Hepatocyte (in vitro differentiated cells): ENCODE data around the gene KRTAP12-3. TPM values are rescaled to one million over a fixed set of nuclear protein-coding genes. Genes with fewer than 3 reads are reported as not detected.

Source experiments
- DNase-seq: peaks from one replicate; pipeline ENCODE4 v3.0.0-alpha.2; 2016; ENCODE audit warnings: low spot score
- H2AFZ ChIP-seq: fragments of 200-600 bp; sonication (generic); 2 replicates; pipeline ENCODE4 v1.6.0; 2016; ENCODE audit warnings: antibody characterized with exemption, mild to moderate bottlenecking
- H3K27ac ChIP-seq: fragments of 200-600 bp; sonication (generic); 2 replicates; pipeline ENCODE4 v1.5.1; 2016; ENCODE audit warnings: mild to moderate bottlenecking
- H3K27me3 ChIP-seq: fragments of 200-600 bp; sonication (generic); 2 replicates; pipeline ENCODE4 v1.6.1; 2016
- H3K36me3 ChIP-seq: fragments of 200-600 bp; sonication (generic); replicated peaks from 2 replicates; pipeline ENCODE4 v1.5.1; 2016; ENCODE audit warnings: low read depth; ENCODE audit not compliant: insufficient read depth
- H3K4me1 ChIP-seq: fragments of 200-600 bp; sonication (generic); 2 replicates; pipeline ENCODE4 v1.5.1; 2016; ENCODE audit warnings: mild to moderate bottlenecking, moderate library complexity; ENCODE audit not compliant: insufficient read depth
- H3K4me2 ChIP-seq: fragments of 200-600 bp; sonication (generic); 2 replicates; pipeline ENCODE4 v1.6.0; 2016
- H3K4me3 ChIP-seq: fragments of 200-600 bp; sonication (generic); 2 replicates; pipeline ENCODE4 v1.5.1; 2016; ENCODE audit warnings: mild to moderate bottlenecking
- H3K79me2 ChIP-seq: fragments of 200-600 bp; sonication (generic); 2 replicates; pipeline ENCODE4 v1.6.0; 2017; ENCODE audit warnings: mild to moderate bottlenecking
- H3K9me2 ChIP-seq: fragments of 200-600 bp; sonication (generic); replicated peaks from 2 replicates; pipeline ENCODE4 v1.6.0; 2017; ENCODE audit warnings: mild to moderate bottlenecking; ENCODE audit not compliant: insufficient read depth
- H3K9me3 ChIP-seq: fragments of 200-600 bp; sonication (generic); 2 replicates; pipeline ENCODE4 v1.5.1; 2016; ENCODE audit warnings: low read depth, mild to moderate bottlenecking
- H4K20me1 ChIP-seq: fragments of 200-600 bp; sonication (generic); 2 replicates; pipeline ENCODE4 v1.6.0; 2016; ENCODE audit warnings: mild to moderate bottlenecking; ENCODE audit not compliant: insufficient read depth, poor library complexity, severe bottlenecking
- EZH2 ChIP-seq: fragments of 200-600 bp; sonication (generic); IDR thresholded peaks from 2 replicates; pipeline ENCODE4 v1.6.1; 2016; ENCODE audit warnings: antibody characterized with exemption, mild to moderate bottlenecking, borderline replicate concordance
- EZH2phosphoT487 ChIP-seq: fragments of 200-600 bp; sonication (generic); IDR thresholded peaks from one replicate; pipeline ENCODE4 v1.6.1; 2018; ENCODE audit warnings: antibody characterized with exemption, mild to moderate bottlenecking, low read depth, moderate library complexity; ENCODE audit not compliant: unreplicated experiment, severe bottlenecking
- WGBS: methylation state at CpG from one replicate; pipeline ENCODE4 v1.1.6; 2016; ENCODE audit warnings: low lambda C conversion rate; ENCODE audit errors: missing lambda C conversion rate; 5-methylcytosine and 5-hydroxymethylcytosine counted together
- polyA plus RNA-seq: library from polyadenylated mRNA; unstranded; fragments of >200 nt; fragmentation: Nextera tagmentation; extraction: Ambion mirVana; gene quantifications from 2 replicates; pipeline ENCODE4 v1.2.1, GENCODE V29; 2016
- total RNA-seq: library from RNA; depleted of rRNA; stranded (reverse); fragments of >200 nt; gene quantifications from 2 replicates; pipeline ENCODE4 v1.2.3, GENCODE V29; 2014
- TF ChIP-seq, protein P1 (sequence below): fragments of 200-600 bp; sonication (generic); IDR thresholded peaks from 2 replicates; pipeline ENCODE4 v1.5.1; 2016; ENCODE audit warnings: antibody characterized with exemption, mild to moderate bottlenecking; ENCODE audit not compliant: poor library complexity

The KRTAP12-3 gene
- total and polyA plus RNA-seq, 2 experiments from 2014 or later = not detected

DNA sequence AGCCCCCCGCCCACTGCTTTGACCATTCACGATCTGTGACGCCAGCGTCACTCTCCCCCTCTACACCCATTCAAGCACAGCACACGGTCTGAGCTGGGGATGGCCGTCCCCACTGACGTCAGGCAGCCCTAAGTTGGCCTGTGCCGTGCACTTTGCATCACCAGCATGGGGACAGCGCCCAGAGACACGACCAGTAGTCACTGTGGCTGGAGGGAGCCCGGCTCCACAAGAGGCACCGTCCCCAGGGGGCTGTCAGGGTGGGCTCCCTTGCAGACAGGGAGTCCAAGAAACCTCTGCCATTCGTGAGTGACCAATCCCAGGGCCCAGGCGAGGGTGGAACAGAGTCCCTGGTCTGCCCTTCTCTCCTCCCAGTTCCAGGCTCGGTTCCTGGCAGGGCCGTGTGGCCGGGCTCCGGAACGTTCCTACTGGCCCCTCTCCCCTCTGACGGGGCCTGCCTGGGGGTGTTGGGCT lies 43.5 kb upstream of the KRTAP12-3 start:
- no peaks in the 10 kb centered on the region for H3K9me3 ChIP-seq
- no peak overlapping the region for H2AFZ ChIP-seq
- H3K79me2 ChIP-seq = no peaks in the 10 kb centered on the region
- no peak overlapping the region for H3K4me3 ChIP-seq
- H4K20me1 ChIP-seq = no peaks in the 10 kb centered on the region
- H3K4me1 ChIP-seq = no peaks in the 10 kb centered on the region
- WGBS = 91% methylated on average over 20 of the region's 20 CpGs
- no peak overlapping the region for H3K27ac ChIP-seq
- H3K4me2 ChIP-seq = no peak overlapping the region
- no peaks in the 10 kb centered on the region for H3K27me3 ChIP-seq
- TF ChIP-seq, protein P1, sequence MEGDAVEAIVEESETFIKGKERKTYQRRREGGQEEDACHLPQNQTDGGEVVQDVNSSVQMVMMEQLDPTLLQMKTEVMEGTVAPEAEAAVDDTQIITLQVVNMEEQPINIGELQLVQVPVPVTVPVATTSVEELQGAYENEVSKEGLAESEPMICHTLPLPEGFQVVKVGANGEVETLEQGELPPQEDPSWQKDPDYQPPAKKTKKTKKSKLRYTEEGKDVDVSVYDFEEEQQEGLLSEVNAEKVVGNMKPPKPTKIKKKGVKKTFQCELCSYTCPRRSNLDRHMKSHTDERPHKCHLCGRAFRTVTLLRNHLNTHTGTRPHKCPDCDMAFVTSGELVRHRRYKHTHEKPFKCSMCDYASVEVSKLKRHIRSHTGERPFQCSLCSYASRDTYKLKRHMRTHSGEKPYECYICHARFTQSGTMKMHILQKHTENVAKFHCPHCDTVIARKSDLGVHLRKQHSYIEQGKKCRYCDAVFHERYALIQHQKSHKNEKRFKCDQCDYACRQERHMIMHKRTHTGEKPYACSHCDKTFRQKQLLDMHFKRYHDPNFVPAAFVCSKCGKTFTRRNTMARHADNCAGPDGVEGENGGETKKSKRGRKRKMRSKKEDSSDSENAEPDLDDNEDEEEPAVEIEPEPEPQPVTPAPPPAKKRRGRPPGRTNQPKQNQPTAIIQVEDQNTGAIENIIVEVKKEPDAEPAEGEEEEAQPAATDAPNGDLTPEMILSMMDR = no peak
- TF ChIP-seq EZH2 = no peak
- no peak for TF ChIP-seq EZH2phosphoT487
- no peaks in the 10 kb centered on the region for H3K9me2 ChIP-seq
- no peaks in the 10 kb centered on the region for H3K36me3 ChIP-seq
- no peak for DNase-seq

DNA sequence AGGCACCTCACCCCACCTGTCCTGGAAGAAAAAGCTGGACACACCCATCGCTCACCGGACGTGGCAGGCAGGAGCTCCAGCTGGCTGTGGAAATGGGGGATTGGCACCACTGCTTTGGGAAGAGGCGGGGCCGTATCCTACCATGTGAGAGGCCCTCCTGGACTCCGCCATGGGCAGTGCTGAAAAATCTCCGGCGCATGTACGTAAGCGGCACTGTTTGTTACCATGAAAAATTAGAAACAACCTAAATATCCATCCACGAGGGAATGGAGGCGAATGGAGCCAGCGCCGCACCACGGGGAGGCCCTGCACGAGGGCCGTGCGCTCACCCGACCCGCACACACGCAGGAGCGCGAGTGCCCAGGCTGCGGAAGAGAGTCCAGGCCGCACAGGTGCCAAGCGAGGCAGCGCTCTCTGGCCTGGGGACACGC lies 42.8 kb upstream of the KRTAP12-3 start:
- 94% methylated on average over 28 of the region's 28 CpGs for WGBS

DNA sequence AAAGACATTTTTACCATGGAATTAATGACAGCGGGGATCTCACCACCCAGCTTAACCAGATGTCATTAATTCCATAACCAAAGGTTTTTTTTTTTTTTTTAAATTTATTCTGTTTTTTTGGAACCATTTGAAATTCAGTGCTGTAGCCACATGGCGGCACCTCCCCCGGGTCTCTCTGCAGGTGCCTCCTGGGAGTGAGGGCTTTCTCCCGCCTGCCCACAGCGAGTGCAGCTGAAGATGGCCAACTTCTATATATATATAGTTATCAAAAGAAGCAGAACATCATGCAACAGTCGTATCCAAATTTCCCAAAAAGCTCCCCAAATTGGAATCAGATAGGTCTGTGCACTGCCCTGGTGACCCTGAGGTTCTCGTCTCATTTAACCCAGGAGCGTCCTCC lies 42.3 kb upstream of the KRTAP12-3 start:
- H3K4me2 ChIP-seq = no peak overlapping the region
- WGBS = 87% methylated on average over 8 of the region's 8 CpGs

More for the DNA sequence above, 42.8 kb upstream of the KRTAP12-3 start:
- DNase-seq = no peak
- no peak overlapping the region for H3K27ac ChIP-seq
- no peak overlapping the region for H2AFZ ChIP-seq
- no peaks in the 10 kb centered on the region for H3K9me3 ChIP-seq
- H3K79me2 ChIP-seq = no peaks in the 10 kb centered on the region
- no peaks in the 10 kb centered on the region for H3K4me1 ChIP-seq
- no peak overlapping the region for H3K4me2 ChIP-seq
- no peaks in the 10 kb centered on the region for H4K20me1 ChIP-seq
- H3K36me3 ChIP-seq = no peaks in the 10 kb centered on the region
- no peaks in the 10 kb centered on the region for H3K27me3 ChIP-seq
- no peaks in the 10 kb centered on the region for H3K9me2 ChIP-seq
- H3K4me3 ChIP-seq = no peak overlapping the region
- TF ChIP-seq, protein P1 = no peak
- TF ChIP-seq EZH2phosphoT487 (no peak), EZH2 (no peak)

More for the DNA sequence above, 42.3 kb upstream of the KRTAP12-3 start:
- Histone ChIP-seq H3K9me2 (no peaks in the 10 kb centered on the region), H2AFZ (no peak overlapping the region), H4K20me1 (no peaks in the 10 kb centered on the region), H3K4me1 (no peaks in the 10 kb centered on the region), H3K36me3 (no peaks in the 10 kb centered on the region), H3K4me3 (no peak overlapping the region), H3K27me3 (no peaks in the 10 kb centered on the region), H3K27ac (no peak overlapping the region), H3K9me3 (no peaks in the 10 kb centered on the region), H3K79me2 (no peaks in the 10 kb centered on the region)
- no peak for DNase-seq
- TF ChIP-seq, protein P1 = no peak
- TF ChIP-seq EZH2phosphoT487 (no peak), EZH2 (no peak)
